ENCODE data around the gene ACSS3.

The ACSS3 gene

GRCh38 chr12:81295251-81295650 is 217.4 kb downstream of the ACSS3 start:
- H3K4me3 ChIP-seq (ENCODE audit: low read length), result no peak overlapping the region
- H3K9ac ChIP-seq (ENCODE audit: low read length), result no peak overlapping the region
- H3K4me1 ChIP-seq (ENCODE audit: control insufficient read depth, insufficient read depth, low read length), result no peaks in the 10 kb centered on the region
- no peaks in the 10 kb centered on the region for H3K27me3 ChIP-seq (ENCODE audit: control insufficient read depth, insufficient read depth, low read length)
- H3K9me3 ChIP-seq (ENCODE audit: control insufficient read depth, low read length), result no peaks in the 10 kb centered on the region
- H3K36me3 ChIP-seq (ENCODE audit: control insufficient read depth, insufficient read depth, low read length), result no peaks in the 10 kb centered on the region

- Histone ChIP-seq H3K4me3 (ENCODE audit: low read length) (no peak overlapping the region), H3K36me3 (ENCODE audit: control insufficient read depth, insufficient read depth, low read length) (no peaks in the 10 kb centered on the region), H3K9me3 (ENCODE audit: control insufficient read depth, low read length) (no peaks in the 10 kb centered on the region), H3K4me1 (ENCODE audit: control insufficient read depth, insufficient read depth, low read length) (no peaks in the 10 kb centered on the region), H3K9ac (ENCODE audit: low read length) (no peak overlapping the region), H3K27me3 (ENCODE audit: control insufficient read depth, insufficient read depth, low read length) (no peaks in the 10 kb centered on the region)
These were observed 218.9 kb downstream of the ACSS3 start for GRCh38 chr12:81296556-81297305.

GRCh38 chr12:81297601-81298000 is 219.7 kb downstream of the ACSS3 start:
- H3K4me3 ChIP-seq (ENCODE audit: low read length), result no peak overlapping the region
- no peaks in the 10 kb centered on the region for H3K4me1 ChIP-seq (ENCODE audit: control insufficient read depth, insufficient read depth, low read length)
- no peaks in the 10 kb centered on the region for H3K27me3 ChIP-seq (ENCODE audit: control insufficient read depth, insufficient read depth, low read length)
- H3K9ac ChIP-seq (ENCODE audit: low read length), result no peak overlapping the region
- no peaks in the 10 kb centered on the region for H3K9me3 ChIP-seq (ENCODE audit: control insufficient read depth, low read length)
- no peaks in the 10 kb centered on the region for H3K36me3 ChIP-seq (ENCODE audit: control insufficient read depth, insufficient read depth, low read length)

- no peaks in the 10 kb centered on the region for H3K36me3 ChIP-seq (ENCODE audit: control insufficient read depth, insufficient read depth, low read length)
- no peaks in the 10 kb centered on the region for H3K27me3 ChIP-seq (ENCODE audit: control insufficient read depth, insufficient read depth, low read length)
- no peak overlapping the region for H3K4me3 ChIP-seq (ENCODE audit: low read length)
- no peaks in the 10 kb centered on the region for H3K9me3 ChIP-seq (ENCODE audit: control insufficient read depth, low read length)
- H3K4me1 ChIP-seq (ENCODE audit: control insufficient read depth, insufficient read depth, low read length), result no peaks in the 10 kb centered on the region
- no peak overlapping the region for H3K9ac ChIP-seq (ENCODE audit: low read length)
These were observed 222.6 kb downstream of the ACSS3 start for GRCh38 chr12:81300454-81300853.

GRCh38 chr12:81303935-81304334 is 226.1 kb downstream of the ACSS3 start:
- no peaks in the 10 kb centered on the region for H3K9me3 ChIP-seq (ENCODE audit: control insufficient read depth, low read length)
- no peaks in the 10 kb centered on the region for H3K36me3 ChIP-seq (ENCODE audit: control insufficient read depth, insufficient read depth, low read length)
- no peaks in the 10 kb centered on the region for H3K27me3 ChIP-seq (ENCODE audit: control insufficient read depth, insufficient read depth, low read length)
- no peaks in the 10 kb centered on the region for H3K4me1 ChIP-seq (ENCODE audit: control insufficient read depth, insufficient read depth, low read length)
- H3K9ac ChIP-seq (ENCODE audit: low read length), result no peak overlapping the region
- H3K4me3 ChIP-seq (ENCODE audit: low read length), result no peak overlapping the region
